ENCODE results near the gene MYT1. TPM values are rescaled to one million over a fixed set of nuclear protein-coding genes. Genes with fewer than 3 reads are reported as not detected.
"Not testable (repeated sequence)": the region's sequence is repeated elsewhere in the genome, so short reads cannot be mapped to it uniquely, and the experiment has no call there.

The MYT1 gene
- total RNA-seq, 1 experiment from 2014 or later = not detected

GRCh38 chr20:64185276-64185900 lies 21.1 kb downstream of the MYT1 start:
- H3K9me3 Mint-ChIP-seq (ENCODE audit: unreplicated experiment) = no peaks in the 10 kb centered on the region
- no TSS peak for BruUV-seq (replicated peaks)
- no peak overlapping the region for H3K4me3 Mint-ChIP-seq (ENCODE audit: unreplicated experiment)
- H3K27me3 Mint-ChIP-seq (ENCODE audit: insufficient read depth, unreplicated experiment) = peaks cover 66% of the 10 kb centered on the region
- no peak for DNase-seq (ENCODE audit: unreplicated experiment)
- TF ChIP-seq CTCF (IDR thresholded peaks at IDR 0.05; ENCODE audit: unreplicated experiment) = no peak
- intact Hi-C loops (cut with micrococcal nuclease) = no loop called here
- H3K36me3 Mint-ChIP-seq (ENCODE audit: insufficient read depth, unreplicated experiment) = no peaks in the 10 kb centered on the region
- H3K27ac Mint-ChIP-seq (ENCODE audit: low read depth, unreplicated experiment) = no peak overlapping the region
- ChIA-PET POLR2A (no interaction called here), CTCF (no interaction called here)
- no peaks in the 10 kb centered on the region for H3K4me1 Mint-ChIP-seq (ENCODE audit: insufficient read depth, unreplicated experiment)

GRCh38 chr20:64186071-64186598 lies 21.9 kb downstream of the MYT1 start:
- ChIA-PET CTCF (no interaction called here), POLR2A (no interaction called here)
- peaks cover 66% of the 10 kb centered on the region for H3K27me3 Mint-ChIP-seq (ENCODE audit: insufficient read depth, unreplicated experiment)
- TF ChIP-seq CTCF (IDR thresholded peaks at IDR 0.05; ENCODE audit: unreplicated experiment) = no peak
- H3K36me3 Mint-ChIP-seq (ENCODE audit: insufficient read depth, unreplicated experiment) = no peaks in the 10 kb centered on the region
- intact Hi-C loops (cut with micrococcal nuclease) = no loop called here
- no TSS peak for BruUV-seq (replicated peaks)
- H3K4me3 Mint-ChIP-seq (ENCODE audit: unreplicated experiment) = no peak overlapping the region
- H3K4me1 Mint-ChIP-seq (ENCODE audit: insufficient read depth, unreplicated experiment) = no peaks in the 10 kb centered on the region
- H3K9me3 Mint-ChIP-seq (ENCODE audit: unreplicated experiment) = no peaks in the 10 kb centered on the region
- H3K27ac Mint-ChIP-seq (ENCODE audit: low read depth, unreplicated experiment) = no peak overlapping the region
- DNase-seq (ENCODE audit: unreplicated experiment) = no peak

GRCh38 chr20:64187213-64187612 lies 23.0 kb downstream of the MYT1 start:
- H3K9me3 Mint-ChIP-seq (ENCODE audit: unreplicated experiment); H3K4me1 Mint-ChIP-seq (ENCODE audit: insufficient read depth, unreplicated experiment); DNase-seq (ENCODE audit: unreplicated experiment); H3K36me3 Mint-ChIP-seq (ENCODE audit: insufficient read depth, unreplicated experiment); H3K4me3 Mint-ChIP-seq (ENCODE audit: unreplicated experiment); BruUV-seq (replicated peaks); CTCF ChIA-PET; intact Hi-C loops (cut with micrococcal nuclease); POLR2A ChIA-PET; H3K27ac Mint-ChIP-seq (ENCODE audit: low read depth, unreplicated experiment): not testable (repeated sequence)
- H3K27me3 Mint-ChIP-seq (ENCODE audit: insufficient read depth, unreplicated experiment) = peaks cover 70% of the 10 kb centered on the region

- H3K27ac Mint-ChIP-seq (ENCODE audit: low read depth, unreplicated experiment) = no peak overlapping the region
- intact Hi-C loops (cut with micrococcal nuclease) = no loop called here
- POLR2A ChIA-PET = no interaction called here
- no peaks in the 10 kb centered on the region for H3K4me1 Mint-ChIP-seq (ENCODE audit: insufficient read depth, unreplicated experiment)
- H3K9me3 Mint-ChIP-seq (ENCODE audit: unreplicated experiment) = no peaks in the 10 kb centered on the region
- H3K4me3 Mint-ChIP-seq (ENCODE audit: unreplicated experiment) = no peak overlapping the region
- TF ChIP-seq CTCF (IDR thresholded peaks at IDR 0.05; ENCODE audit: unreplicated experiment) = no peak
- no peak for DNase-seq (ENCODE audit: unreplicated experiment)
- CTCF ChIA-PET = no interaction called here
- H3K27me3 Mint-ChIP-seq (ENCODE audit: insufficient read depth, unreplicated experiment) = peaks cover 71% of the 10 kb centered on the region
- H3K36me3 Mint-ChIP-seq (ENCODE audit: insufficient read depth, unreplicated experiment) = no peaks in the 10 kb centered on the region
- BruUV-seq (replicated peaks) = no TSS peak
These were observed 23.8 kb downstream of the MYT1 start for GRCh38 chr20:64188091-64188490.

All from MCF 10A (cell line).